Panc1 (cell line): ENCODE measurements around the gene ZNF526.

Experiments used
- POLR2AphosphoS5 ChIP-seq: IDR thresholded peaks from 2 replicates; pipeline ENCODE4 v1.6.1; 2012; ENCODE audit warnings: mild to moderate bottlenecking, low read depth, low read length, moderate library complexity
- SIN3A ChIP-seq: IDR thresholded peaks from 2 replicates; pipeline ENCODE4 v1.6.1; 2012; ENCODE audit warnings: low read depth, mild to moderate bottlenecking, low read length, moderate library complexity, borderline replicate concordance; ENCODE audit not compliant: insufficient read depth
- TF ChIP-seq, protein P1 (sequence below): fragments of 450-650 bp; IDR thresholded peaks from 2 replicates; pipeline ENCODE4 v1.5.1; 2017; ENCODE audit warnings: mild to moderate bottlenecking
- TF ChIP-seq, protein P2 (sequence below), 2 experiments: IDR thresholded peaks; 2 replicates each; pipeline ENCODE4 v1.6.1; 2011 to 2012; ENCODE audit warnings: low read depth in 2 of 2, control low read depth in 1 of 2, low read length in 1 of 2, mild to moderate bottlenecking in 1 of 2, moderate library complexity in 1 of 2; ENCODE audit not compliant: insufficient read depth in 1 of 2

DNA sequence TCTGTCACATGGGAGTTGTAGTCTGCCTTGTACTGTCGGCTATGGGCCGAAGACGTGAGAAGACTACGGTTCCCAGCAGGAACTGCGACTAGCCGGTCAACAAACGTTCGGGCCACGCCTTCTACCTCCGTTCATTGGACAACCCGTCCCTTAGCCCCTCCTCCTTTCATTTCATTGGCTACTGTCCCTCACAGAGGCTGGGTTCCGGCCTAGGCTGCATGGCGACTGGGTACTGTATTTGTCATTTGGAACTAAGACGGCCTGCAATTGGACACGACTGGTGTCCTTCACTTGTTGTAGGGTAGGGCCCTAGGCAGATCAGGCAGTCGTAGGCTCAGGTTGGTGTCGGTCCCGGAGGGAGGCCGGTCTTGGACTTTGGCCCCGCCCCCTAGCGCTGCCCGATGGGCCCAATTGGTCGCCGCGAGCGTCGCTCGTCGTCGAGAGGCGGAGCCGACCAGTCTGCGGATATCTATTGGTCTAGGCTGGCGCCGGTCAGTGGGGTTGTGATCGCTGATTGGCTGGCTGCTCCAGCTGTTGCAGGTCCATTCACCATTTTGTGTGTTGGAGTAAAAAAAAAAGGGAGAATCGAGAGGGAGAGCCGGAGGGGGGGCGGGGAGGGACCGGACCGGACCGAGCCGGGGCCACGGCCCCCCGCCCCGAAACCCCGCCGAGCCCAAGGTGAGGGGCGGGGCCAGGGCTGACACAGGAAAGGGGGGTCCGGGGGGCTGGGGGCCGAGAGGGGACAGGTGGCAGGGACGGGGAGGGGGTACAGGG is 48.8 kb downstream of the ZNF526 start, which contains the start of gene CIC:
- TF ChIP-seq, protein P1, sequence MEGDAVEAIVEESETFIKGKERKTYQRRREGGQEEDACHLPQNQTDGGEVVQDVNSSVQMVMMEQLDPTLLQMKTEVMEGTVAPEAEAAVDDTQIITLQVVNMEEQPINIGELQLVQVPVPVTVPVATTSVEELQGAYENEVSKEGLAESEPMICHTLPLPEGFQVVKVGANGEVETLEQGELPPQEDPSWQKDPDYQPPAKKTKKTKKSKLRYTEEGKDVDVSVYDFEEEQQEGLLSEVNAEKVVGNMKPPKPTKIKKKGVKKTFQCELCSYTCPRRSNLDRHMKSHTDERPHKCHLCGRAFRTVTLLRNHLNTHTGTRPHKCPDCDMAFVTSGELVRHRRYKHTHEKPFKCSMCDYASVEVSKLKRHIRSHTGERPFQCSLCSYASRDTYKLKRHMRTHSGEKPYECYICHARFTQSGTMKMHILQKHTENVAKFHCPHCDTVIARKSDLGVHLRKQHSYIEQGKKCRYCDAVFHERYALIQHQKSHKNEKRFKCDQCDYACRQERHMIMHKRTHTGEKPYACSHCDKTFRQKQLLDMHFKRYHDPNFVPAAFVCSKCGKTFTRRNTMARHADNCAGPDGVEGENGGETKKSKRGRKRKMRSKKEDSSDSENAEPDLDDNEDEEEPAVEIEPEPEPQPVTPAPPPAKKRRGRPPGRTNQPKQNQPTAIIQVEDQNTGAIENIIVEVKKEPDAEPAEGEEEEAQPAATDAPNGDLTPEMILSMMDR, result no peak
- no peak for TF ChIP-seq SIN3A
- no peak for TF ChIP-seq POLR2AphosphoS5
- TF ChIP-seq, protein P2, sequence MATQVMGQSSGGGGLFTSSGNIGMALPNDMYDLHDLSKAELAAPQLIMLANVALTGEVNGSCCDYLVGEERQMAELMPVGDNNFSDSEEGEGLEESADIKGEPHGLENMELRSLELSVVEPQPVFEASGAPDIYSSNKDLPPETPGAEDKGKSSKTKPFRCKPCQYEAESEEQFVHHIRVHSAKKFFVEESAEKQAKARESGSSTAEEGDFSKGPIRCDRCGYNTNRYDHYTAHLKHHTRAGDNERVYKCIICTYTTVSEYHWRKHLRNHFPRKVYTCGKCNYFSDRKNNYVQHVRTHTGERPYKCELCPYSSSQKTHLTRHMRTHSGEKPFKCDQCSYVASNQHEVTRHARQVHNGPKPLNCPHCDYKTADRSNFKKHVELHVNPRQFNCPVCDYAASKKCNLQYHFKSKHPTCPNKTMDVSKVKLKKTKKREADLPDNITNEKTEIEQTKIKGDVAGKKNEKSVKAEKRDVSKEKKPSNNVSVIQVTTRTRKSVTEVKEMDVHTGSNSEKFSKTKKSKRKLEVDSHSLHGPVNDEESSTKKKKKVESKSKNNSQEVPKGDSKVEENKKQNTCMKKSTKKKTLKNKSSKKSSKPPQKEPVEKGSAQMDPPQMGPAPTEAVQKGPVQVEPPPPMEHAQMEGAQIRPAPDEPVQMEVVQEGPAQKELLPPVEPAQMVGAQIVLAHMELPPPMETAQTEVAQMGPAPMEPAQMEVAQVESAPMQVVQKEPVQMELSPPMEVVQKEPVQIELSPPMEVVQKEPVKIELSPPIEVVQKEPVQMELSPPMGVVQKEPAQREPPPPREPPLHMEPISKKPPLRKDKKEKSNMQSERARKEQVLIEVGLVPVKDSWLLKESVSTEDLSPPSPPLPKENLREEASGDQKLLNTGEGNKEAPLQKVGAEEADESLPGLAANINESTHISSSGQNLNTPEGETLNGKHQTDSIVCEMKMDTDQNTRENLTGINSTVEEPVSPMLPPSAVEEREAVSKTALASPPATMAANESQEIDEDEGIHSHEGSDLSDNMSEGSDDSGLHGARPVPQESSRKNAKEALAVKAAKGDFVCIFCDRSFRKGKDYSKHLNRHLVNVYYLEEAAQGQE (IDR thresholded peaks at IDR 0.05; ENCODE audit: insufficient read depth in 1 of 2, low read depth in 2 of 2, low read length in 1 of 2), result no peak
